22Rv1 (cell line): ENCODE measurements around the gene CRAT.

ENCODE experiments used
- H3K27ac ChIP-seq: fragments of 450-650 bp; 2 replicates; pipeline ENCODE4 v1.5.1; 2017
- CTCF ChIP-seq: fragments of 450-650 bp; IDR thresholded peaks from 2 replicates; pipeline ENCODE4 v1.5.1; 2017; ENCODE audit warnings: mild to moderate bottlenecking
- ZFX ChIP-seq: fragments of 450-650 bp; IDR thresholded peaks from 2 replicates; pipeline ENCODE4 v1.6.1; 2017; ENCODE audit warnings: antibody characterized with exemption, borderline replicate concordance

Gene CRAT

GRCh38 chr9:129094387-129095169 lies 16.0 kb downstream of the CRAT start:
- no peak for TF ChIP-seq ZFX
- no peak for TF ChIP-seq CTCF
- H3K27ac ChIP-seq = no peak overlapping the region

- TF ChIP-seq CTCF = no peak
- no peak for TF ChIP-seq ZFX
Measured at GRCh38 chr9:129093602-129094386, 16.8 kb downstream of the CRAT start.

GRCh38 chr9:129089246-129089645 lies 21.3 kb downstream of the CRAT start:
- H3K27ac ChIP-seq = no peak overlapping the region
- no peak for TF ChIP-seq CTCF
- no peak for TF ChIP-seq ZFX

More at GRCh38 chr9:129093602-129094386, 16.8 kb downstream of the CRAT start:
- H3K27ac ChIP-seq = no peak overlapping the region

GRCh38 chr9:129084087-129084486 lies 26.5 kb downstream of the CRAT start:
- no peak overlapping the region for H3K27ac ChIP-seq
- no peak for TF ChIP-seq CTCF
- TF ChIP-seq ZFX = no peak

GRCh38 chr9:129081388-129081904 lies 29.1 kb downstream of the CRAT start:
- H3K27ac ChIP-seq = peak overlapping the region; percentile 64
- TF ChIP-seq ZFX (no peak), CTCF (no peak)

- peak within 1 kb of the TSS; percentile 64 for H3K27ac ChIP-seq
- TF ChIP-seq ZFX = no peak
Measured at GRCh38 chr9:129080601-129081387, 29.8 kb downstream of the CRAT start, which contains the start of gene DOLPP1. TSS of gene DOLPP1 (plus strand) at chr9:129081111. CDS start at chr9:129081132, 21 bp downstream.

- peak overlapping the region; percentile 38 for H3K27ac ChIP-seq
- TF ChIP-seq CTCF (no peak), ZFX (no peak)
Measured at GRCh38 chr9:129080298-129080600, 30.3 kb downstream of the CRAT start.
